ENCODE results near the gene GALNT9. TPM values are rescaled to one million over a fixed set of nuclear protein-coding genes. Genes with fewer than 3 reads are reported as not detected.

The GALNT9 gene
- total RNA-seq, 1 donor from 2014 or later: not detected

- H3K27me3 Mint-ChIP-seq (ENCODE audit: insufficient read depth, low read depth): peaks cover 21% of the 10 kb centered on the region
- Histone ChIP-seq H3K9ac (no peak overlapping the region), H3K36me3 (no peaks in the 10 kb centered on the region), H4K20me1 (ENCODE audit: low read depth) (no peaks in the 10 kb centered on the region), H3K9me3 (ENCODE audit: low read depth) (no peaks in the 10 kb centered on the region), H3K27me3 (peaks cover 20% of the 10 kb centered on the region), H3F3A (ENCODE audit: low read depth) (no peaks in the 10 kb centered on the region), H3K4me3 (no peak overlapping the region), H2AFZ (replicated peaks) (no peak overlapping the region), H3K4me1 (no peaks in the 10 kb centered on the region), H3K27ac (no peak overlapping the region), H3K79me2 (ENCODE audit: low read depth) (no peaks in the 10 kb centered on the region), H3K4me2 (no peak overlapping the region)
- H3K27ac Mint-ChIP-seq: no peak overlapping the region
- peaks cover 2% of the 10 kb centered on the region for H3K9me3 Mint-ChIP-seq
- TF ChIP-seq CTCF (IDR thresholded peaks at IDR 0.05) (no peak), EZH2 (IDR thresholded peaks at IDR 0.05) (no peak), EZH2phosphoT487 (IDR thresholded peaks at IDR 0.05) (no peak)
- no peaks in the 10 kb centered on the region for H3K36me3 Mint-ChIP-seq
- H3K4me1 Mint-ChIP-seq: peaks cover 14% of the 10 kb centered on the region
- no peak for DNase-seq (ENCODE audit: low spot score)
- H3K4me3 Mint-ChIP-seq: no peak overlapping the region
Observed at GRCh38 chr12:132257955-132258490, 71.4 kb downstream of the GALNT9 start.

GRCh38 chr12:132257206-132257954, 72.0 kb downstream of the GALNT9 start:
- no peaks in the 10 kb centered on the region for H3K36me3 Mint-ChIP-seq
- H3K27ac Mint-ChIP-seq: no peak overlapping the region
- H3K36me3 ChIP-seq: no peaks in the 10 kb centered on the region
- peaks cover 2% of the 10 kb centered on the region for H3K9me3 Mint-ChIP-seq
- no peaks in the 10 kb centered on the region for H3K9me3 ChIP-seq (ENCODE audit: low read depth)
- H2AFZ ChIP-seq (replicated peaks): no peak overlapping the region
- no peak for DNase-seq (ENCODE audit: low spot score)
- H3K27me3 ChIP-seq: peaks cover 17% of the 10 kb centered on the region
- TF ChIP-seq CTCF (IDR thresholded peaks at IDR 0.05): no peak
- no peak for TF ChIP-seq EZH2phosphoT487 (IDR thresholded peaks at IDR 0.05)
- TF ChIP-seq EZH2 (IDR thresholded peaks at IDR 0.05): no peak
- H3K4me2 ChIP-seq: no peak overlapping the region
- H3K4me3 Mint-ChIP-seq: no peak overlapping the region
- H3K4me3 ChIP-seq: no peak overlapping the region
- H3K27me3 Mint-ChIP-seq (ENCODE audit: insufficient read depth, low read depth): peaks cover 21% of the 10 kb centered on the region
- no peak overlapping the region for H3K27ac ChIP-seq
- H4K20me1 ChIP-seq (ENCODE audit: low read depth): no peaks in the 10 kb centered on the region
- no peaks in the 10 kb centered on the region for H3F3A ChIP-seq (ENCODE audit: low read depth)
- no peak overlapping the region for H3K9ac ChIP-seq
- H3K79me2 ChIP-seq (ENCODE audit: low read depth): no peaks in the 10 kb centered on the region
- H3K4me1 Mint-ChIP-seq: peaks cover 14% of the 10 kb centered on the region
- no peaks in the 10 kb centered on the region for H3K4me1 ChIP-seq

- Histone ChIP-seq H2AFZ (replicated peaks) (no peak overlapping the region), H3K4me3 (no peak overlapping the region), H3K79me2 (ENCODE audit: low read depth) (no peaks in the 10 kb centered on the region), H3F3A (ENCODE audit: low read depth) (no peaks in the 10 kb centered on the region), H3K4me1 (no peaks in the 10 kb centered on the region), H3K36me3 (no peaks in the 10 kb centered on the region), H3K27me3 (peaks cover 11% of the 10 kb centered on the region), H4K20me1 (ENCODE audit: low read depth) (no peaks in the 10 kb centered on the region), H3K9me3 (ENCODE audit: low read depth) (no peaks in the 10 kb centered on the region), H3K27ac (no peak overlapping the region), H3K9ac (no peak overlapping the region), H3K4me2 (no peak overlapping the region)
- TF ChIP-seq CTCF (IDR thresholded peaks at IDR 0.05) (no peak), EZH2 (IDR thresholded peaks at IDR 0.05) (no peak), EZH2phosphoT487 (IDR thresholded peaks at IDR 0.05) (no peak)
- Mint-ChIP-seq H3K27ac (no peak overlapping the region), H3K36me3 (no peaks in the 10 kb centered on the region), H3K4me1 (peaks cover 14% of the 10 kb centered on the region), H3K4me3 (no peak overlapping the region), H3K9me3 (peaks cover 2% of the 10 kb centered on the region), H3K27me3 (ENCODE audit: insufficient read depth, low read depth) (peaks cover 21% of the 10 kb centered on the region)
- no peak for DNase-seq (ENCODE audit: low spot score)
Observed at GRCh38 chr12:132256646-132257045, 72.7 kb downstream of the GALNT9 start.
